ENCODE data around the gene CNTNAP2.

GRCh38 chr7:146150153-146150552 lies 33.6 kb downstream of the CNTNAP2 start:
- TF ChIP-seq CTCF (IDR thresholded peaks at IDR 0.05; ENCODE audit: insufficient read depth, low read length, poor library complexity, severe bottlenecking) = no peak
- TF ChIP-seq EZH2phosphoT487 (conservative IDR thresholded peaks at IDR 0.05; ENCODE audit: low read length) = no peak
